Tibial artery (tissue), 4 donors: ENCODE data around the gene ADAMTS5.

Experiments used
- DNase-seq, 2 donors: peaks; one replicate each; pipeline ENCODE4 v3.0.0-alpha.2; 2019
- H3K27ac ChIP-seq, 2 donors: fragments of 200-600 bp; sonication (generic) in 1 of 2; 1 replicate in 1 of 2; 2 replicates in 1 of 2; pipeline ENCODE4 v1.5.1; 2018 to 2019; ENCODE audit warnings: mild to moderate bottlenecking in 1 of 2
- H3K27me3 ChIP-seq, 2 donors: fragments of 200-600 bp; sonication (generic) in 1 of 2; one replicate each; pipeline versions ENCODE4 v1.5.1 to v1.6.0; 2016 to 2019
- H3K36me3 ChIP-seq, 3 donors: fragments of 200-600 bp; sonication (generic) in 2 of 3; one replicate each; pipeline ENCODE4 v1.5.1; 2016 to 2019; ENCODE audit warnings: mild to moderate bottlenecking in 2 of 3
- H3K4me1 ChIP-seq, 4 donors: fragments of 200-600 bp; sonication (generic) in 2 of 4; 1 replicate in 3 of 4; 2 replicates in 1 of 4; pipeline ENCODE4 v1.5.1; 2016 to 2019
- H3K4me3 ChIP-seq, 2 donors: fragments of 200-600 bp; sonication (generic) in 1 of 2; 1 replicate in 1 of 2; 2 replicates in 1 of 2; pipeline ENCODE4 v1.5.1; 2018 to 2019; ENCODE audit warnings: mild to moderate bottlenecking in 2 of 2
- H3K9me3 ChIP-seq, 3 donors: fragments of 200-600 bp; sonication (generic) in 1 of 3; one replicate each; pipeline ENCODE4 v1.5.1; 2016 to 2019
- intact Hi-C: fragments of 100-400 bp; cut with DNase I; formaldehyde crosslinking; loops from one replicate; pipeline ENCODE4 v1.15.0; 2023; ENCODE audit warnings: low total_unique reads
- TF ChIP-seq, protein P1 (sequence below), 2 experiments: fragments of 200-600 bp in 1 of 2; fragments of 450-650 bp in 1 of 2; IDR thresholded peaks; one replicate each; pipeline ENCODE4 v1.5.1; 2017 to 2019; ENCODE audit warnings: antibody characterized with exemption in 2 of 2, mild to moderate bottlenecking in 1 of 2, moderate library complexity in 1 of 2

ADAMTS5 gene

DNA sequence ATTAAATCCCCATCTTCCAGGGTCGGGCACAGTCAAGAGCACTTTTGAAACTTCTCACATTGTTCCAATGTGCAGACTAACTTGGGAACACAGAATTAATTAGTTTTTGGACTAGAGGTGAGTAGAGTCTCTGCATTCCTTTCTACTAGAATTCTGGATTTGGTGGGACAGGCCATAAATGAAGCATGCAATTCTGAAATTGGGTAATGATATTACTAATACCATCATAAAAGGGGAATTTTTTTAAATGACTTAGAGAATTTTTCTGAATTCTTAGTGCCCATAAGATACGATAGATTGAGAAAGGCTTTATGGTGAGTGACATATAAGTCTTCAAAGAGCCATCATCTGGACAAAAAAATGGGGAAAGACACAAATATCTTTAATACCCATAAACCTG lies 41.8 kb downstream of the ADAMTS5 start:
- peaks cover 12 to 41% (median 19%) of the 10 kb centered on the region in 3 donors for H3K36me3 ChIP-seq
- DNase-seq, result no peak
- intact Hi-C loops, result no loop called here
- H3K27ac ChIP-seq, result no peak overlapping the region
- H3K27me3 ChIP-seq, result no peaks in the 10 kb centered on the region
- no peak overlapping the region for H3K4me3 ChIP-seq
- TF ChIP-seq, protein P1, sequence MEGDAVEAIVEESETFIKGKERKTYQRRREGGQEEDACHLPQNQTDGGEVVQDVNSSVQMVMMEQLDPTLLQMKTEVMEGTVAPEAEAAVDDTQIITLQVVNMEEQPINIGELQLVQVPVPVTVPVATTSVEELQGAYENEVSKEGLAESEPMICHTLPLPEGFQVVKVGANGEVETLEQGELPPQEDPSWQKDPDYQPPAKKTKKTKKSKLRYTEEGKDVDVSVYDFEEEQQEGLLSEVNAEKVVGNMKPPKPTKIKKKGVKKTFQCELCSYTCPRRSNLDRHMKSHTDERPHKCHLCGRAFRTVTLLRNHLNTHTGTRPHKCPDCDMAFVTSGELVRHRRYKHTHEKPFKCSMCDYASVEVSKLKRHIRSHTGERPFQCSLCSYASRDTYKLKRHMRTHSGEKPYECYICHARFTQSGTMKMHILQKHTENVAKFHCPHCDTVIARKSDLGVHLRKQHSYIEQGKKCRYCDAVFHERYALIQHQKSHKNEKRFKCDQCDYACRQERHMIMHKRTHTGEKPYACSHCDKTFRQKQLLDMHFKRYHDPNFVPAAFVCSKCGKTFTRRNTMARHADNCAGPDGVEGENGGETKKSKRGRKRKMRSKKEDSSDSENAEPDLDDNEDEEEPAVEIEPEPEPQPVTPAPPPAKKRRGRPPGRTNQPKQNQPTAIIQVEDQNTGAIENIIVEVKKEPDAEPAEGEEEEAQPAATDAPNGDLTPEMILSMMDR (IDR thresholded peaks at IDR 0.05), result no peak
- no peaks in the 10 kb centered on the region for H3K4me1 ChIP-seq
- H3K9me3 ChIP-seq, result no peaks in the 10 kb centered on the region

DNA sequence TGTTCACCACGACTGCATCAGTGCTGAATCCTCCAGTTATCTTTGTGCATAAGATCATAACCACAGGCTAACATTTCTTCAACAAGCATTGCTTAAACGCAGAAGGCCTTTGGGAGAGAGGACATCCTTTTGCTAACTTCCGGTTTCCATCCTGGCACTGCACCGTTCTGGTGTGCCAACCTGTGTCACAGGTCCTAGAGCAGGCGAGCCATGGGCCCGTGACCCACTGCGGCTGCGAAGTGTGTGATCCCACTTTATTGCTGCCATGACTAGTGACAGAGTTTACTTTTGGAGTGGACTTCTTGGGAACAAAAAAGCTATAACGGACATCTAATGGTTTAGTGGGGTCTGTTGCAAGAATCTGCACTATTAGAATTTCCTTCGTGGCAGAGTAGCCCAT lies 42.9 kb downstream of the ADAMTS5 start:
- Histone ChIP-seq H3K36me3 (peaks cover 12 to 30% (median 12%) of the 10 kb centered on the region in 3 donors), H3K27me3 (no peaks in the 10 kb centered on the region), H3K4me1 (no peaks in the 10 kb centered on the region), H3K27ac (no peak overlapping the region), H3K4me3 (no peak overlapping the region), H3K9me3 (no peaks in the 10 kb centered on the region)
- intact Hi-C loops, result no loop called here
- DNase-seq, result no peak
- TF ChIP-seq, protein P1 (IDR thresholded peaks at IDR 0.05), result no peak

DNA sequence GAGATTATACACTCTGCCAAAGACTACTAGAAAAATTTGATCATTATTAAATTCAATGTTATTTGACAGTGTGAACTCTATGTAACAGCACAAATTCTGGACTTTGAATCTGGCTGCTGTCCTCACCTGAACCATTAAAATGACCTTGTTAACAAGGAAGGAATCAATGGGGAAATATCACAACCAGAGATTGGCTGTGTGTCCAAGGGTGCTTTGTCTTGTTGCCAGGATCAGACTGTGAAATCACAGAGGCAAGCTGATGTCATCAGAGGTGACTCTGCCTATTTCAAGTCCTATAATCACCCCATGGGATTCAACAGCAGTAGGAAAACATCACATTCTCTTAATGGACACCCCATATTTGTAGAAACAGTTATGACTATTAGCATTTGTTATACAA lies 46.8 kb downstream of the ADAMTS5 start:
- DNase-seq, result no peak
- Histone ChIP-seq H3K4me1 (no peaks in the 10 kb centered on the region), H3K27me3 (no peaks in the 10 kb centered on the region), H3K27ac (no peak overlapping the region), H3K36me3 (peaks cover 0 to 21% (median 12%) of the 10 kb centered on the region in 3 donors), H3K4me3 (no peak overlapping the region), H3K9me3 (no peaks in the 10 kb centered on the region)
- TF ChIP-seq, protein P1 (IDR thresholded peaks at IDR 0.05), result no peak
- intact Hi-C loops, result no loop called here

DNA sequence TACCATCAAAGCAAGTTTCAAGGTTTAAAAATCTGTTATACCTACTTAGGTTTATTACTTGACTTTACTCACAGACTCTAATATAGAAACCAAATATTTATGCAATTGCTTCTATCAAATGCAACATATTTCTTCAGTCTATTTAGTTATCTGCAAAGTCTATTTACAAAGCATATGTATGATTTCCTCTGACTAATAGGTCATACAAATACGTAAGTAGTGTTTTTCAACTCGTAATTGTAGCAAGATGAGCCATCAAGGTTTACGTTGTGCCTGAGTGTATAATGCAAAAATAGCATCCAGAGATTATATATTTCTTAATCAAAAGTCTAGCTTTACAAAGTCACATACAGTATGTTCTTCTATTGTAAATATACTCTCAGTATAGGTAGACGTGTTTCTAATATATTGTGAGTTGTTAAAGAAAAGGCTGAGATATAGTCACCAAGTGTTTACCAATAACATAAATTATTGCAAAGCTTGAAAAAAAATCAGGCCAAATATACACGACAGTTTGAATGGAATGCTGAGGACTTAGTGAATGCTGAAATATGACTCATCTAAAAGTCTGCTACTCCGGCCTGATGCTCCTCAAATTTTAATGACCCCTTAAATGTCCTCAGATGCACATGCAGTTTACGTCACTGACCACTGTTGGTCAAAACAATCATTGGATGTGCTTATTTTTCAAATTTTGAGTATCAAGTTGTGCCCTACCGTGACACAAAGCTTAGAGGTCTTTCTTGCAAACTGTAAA lies 48.4 kb downstream of the ADAMTS5 start:
- H3K4me1 ChIP-seq, result no peaks in the 10 kb centered on the region

DNA sequence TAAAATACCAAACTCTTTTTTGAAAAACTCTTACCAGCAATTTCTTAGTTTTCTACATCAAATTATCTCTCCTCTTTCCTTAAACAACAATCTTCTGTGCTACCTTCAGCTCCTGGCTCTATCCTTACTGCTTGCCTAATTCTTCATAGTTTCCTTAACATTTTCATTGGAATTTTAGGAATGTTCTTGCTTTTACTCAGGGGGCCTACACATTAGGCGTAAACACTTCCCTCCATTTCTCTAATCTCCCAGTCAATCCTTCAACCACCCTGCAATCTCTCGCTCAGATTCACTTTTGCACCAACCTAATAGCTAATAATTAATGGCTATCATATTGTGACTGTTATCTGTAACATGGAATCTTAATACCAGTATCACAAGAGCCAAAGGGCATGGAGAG lies 50.1 kb downstream of the ADAMTS5 start:
- H3K4me3 ChIP-seq, result no peak overlapping the region
- no peak overlapping the region for H3K27ac ChIP-seq
- intact Hi-C loops, result no loop called here
- no peaks in the 10 kb centered on the region for H3K27me3 ChIP-seq
- no peaks in the 10 kb centered on the region for H3K4me1 ChIP-seq
- TF ChIP-seq, protein P1 (IDR thresholded peaks at IDR 0.05), result no peak
- H3K9me3 ChIP-seq, result no peaks in the 10 kb centered on the region
- peaks cover 0 to 5% (median 0%) of the 10 kb centered on the region in 3 donors for H3K36me3 ChIP-seq
- no peak for DNase-seq

More for the DNA sequence above, 48.4 kb downstream of the ADAMTS5 start:
- Histone ChIP-seq H3K4me3 (no peak overlapping the region), H3K27ac (no peak overlapping the region), H3K9me3 (no peaks in the 10 kb centered on the region), H3K36me3 (peaks cover 0 to 11% (median 2%) of the 10 kb centered on the region in 3 donors), H3K27me3 (no peaks in the 10 kb centered on the region)
- DNase-seq, result no peak
- TF ChIP-seq, protein P1 (IDR thresholded peaks at IDR 0.05), result no peak
- intact Hi-C loops, result no loop called here
